ENCODE data around the gene ZEB2.

DNA sequence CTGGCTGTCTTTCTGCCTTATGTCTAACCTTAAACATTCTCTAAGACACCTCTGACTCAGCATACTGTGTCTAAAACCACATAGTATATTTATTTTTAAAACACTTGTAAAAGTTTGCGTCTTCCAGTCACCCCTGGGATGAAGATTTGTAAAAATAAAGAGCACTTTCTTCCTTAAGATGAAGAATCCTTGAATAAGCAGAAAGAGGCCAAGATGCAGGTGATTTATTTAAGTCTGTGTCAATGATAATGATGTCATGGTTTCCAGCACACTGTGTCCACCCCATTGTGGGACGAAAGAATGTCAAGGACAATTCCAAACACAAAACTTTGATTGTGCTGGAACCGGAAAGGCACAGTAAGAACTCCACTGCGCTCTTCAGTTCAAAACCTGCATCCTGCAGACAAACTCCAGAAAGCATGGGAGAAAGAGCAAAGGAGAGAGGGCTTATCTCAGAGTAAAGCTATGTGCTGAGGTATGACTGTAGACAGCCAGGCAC lies 92.9 kb downstream of the ZEB2 start:
- TF ChIP-seq, protein P1, sequence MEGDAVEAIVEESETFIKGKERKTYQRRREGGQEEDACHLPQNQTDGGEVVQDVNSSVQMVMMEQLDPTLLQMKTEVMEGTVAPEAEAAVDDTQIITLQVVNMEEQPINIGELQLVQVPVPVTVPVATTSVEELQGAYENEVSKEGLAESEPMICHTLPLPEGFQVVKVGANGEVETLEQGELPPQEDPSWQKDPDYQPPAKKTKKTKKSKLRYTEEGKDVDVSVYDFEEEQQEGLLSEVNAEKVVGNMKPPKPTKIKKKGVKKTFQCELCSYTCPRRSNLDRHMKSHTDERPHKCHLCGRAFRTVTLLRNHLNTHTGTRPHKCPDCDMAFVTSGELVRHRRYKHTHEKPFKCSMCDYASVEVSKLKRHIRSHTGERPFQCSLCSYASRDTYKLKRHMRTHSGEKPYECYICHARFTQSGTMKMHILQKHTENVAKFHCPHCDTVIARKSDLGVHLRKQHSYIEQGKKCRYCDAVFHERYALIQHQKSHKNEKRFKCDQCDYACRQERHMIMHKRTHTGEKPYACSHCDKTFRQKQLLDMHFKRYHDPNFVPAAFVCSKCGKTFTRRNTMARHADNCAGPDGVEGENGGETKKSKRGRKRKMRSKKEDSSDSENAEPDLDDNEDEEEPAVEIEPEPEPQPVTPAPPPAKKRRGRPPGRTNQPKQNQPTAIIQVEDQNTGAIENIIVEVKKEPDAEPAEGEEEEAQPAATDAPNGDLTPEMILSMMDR (IDR thresholded peaks at IDR 0.05; ENCODE audit: borderline replicate concordance, extremely low read depth, low read length, poor library complexity, severe bottlenecking): no peak
- TF ChIP-seq EZH2 (IDR thresholded peaks at IDR 0.05; ENCODE audit: borderline replicate concordance, low read depth, low read length, severe bottlenecking): no peak
